Stimulated activated CD8-positive, alpha-beta memory T cell treated with anti-CD3 and anti-CD28 coated beads, Interleukin-7, amount 100 ng/mL, for 48 hours (primary cell): Measurements from ENCODE around the gene BCL3.

Experiments used
- DNase-seq, 2 donors: peaks; one replicate each; pipeline ENCODE4 v3.0.0-alpha.2; 2020; ENCODE audit warnings: low read depth in 1 of 2; ENCODE audit errors: extremely low read depth in 1 of 2

BCL3 gene

DNA sequence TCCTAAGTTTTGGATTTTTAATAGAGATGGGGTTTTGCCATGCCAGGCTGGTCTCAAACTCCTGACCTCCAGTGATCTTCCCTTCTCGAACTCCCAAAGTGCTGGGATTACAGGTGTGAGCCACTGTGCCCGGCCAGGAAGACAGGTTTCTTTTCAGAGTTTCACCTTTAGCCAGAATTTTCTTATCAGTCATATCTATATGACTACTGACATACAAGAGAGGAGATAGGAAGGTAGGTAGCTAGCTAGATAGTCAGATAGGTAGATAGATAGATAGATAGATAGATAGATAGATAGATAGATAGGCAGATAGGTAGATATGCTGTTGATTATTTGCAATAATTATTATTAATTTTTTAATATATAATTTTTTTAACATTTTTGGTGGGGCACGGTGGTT lies 36.8 kb downstream of the BCL3 start:
- no peak for DNase-seq

- DNase-seq: no peak
Measured at GRCh38 chr19:44785993-44786392, 37.5 kb downstream of the BCL3 start.

- no peak for DNase-seq
Measured at GRCh38 chr19:44788971-44789370, 40.5 kb downstream of the BCL3 start.

DNA sequence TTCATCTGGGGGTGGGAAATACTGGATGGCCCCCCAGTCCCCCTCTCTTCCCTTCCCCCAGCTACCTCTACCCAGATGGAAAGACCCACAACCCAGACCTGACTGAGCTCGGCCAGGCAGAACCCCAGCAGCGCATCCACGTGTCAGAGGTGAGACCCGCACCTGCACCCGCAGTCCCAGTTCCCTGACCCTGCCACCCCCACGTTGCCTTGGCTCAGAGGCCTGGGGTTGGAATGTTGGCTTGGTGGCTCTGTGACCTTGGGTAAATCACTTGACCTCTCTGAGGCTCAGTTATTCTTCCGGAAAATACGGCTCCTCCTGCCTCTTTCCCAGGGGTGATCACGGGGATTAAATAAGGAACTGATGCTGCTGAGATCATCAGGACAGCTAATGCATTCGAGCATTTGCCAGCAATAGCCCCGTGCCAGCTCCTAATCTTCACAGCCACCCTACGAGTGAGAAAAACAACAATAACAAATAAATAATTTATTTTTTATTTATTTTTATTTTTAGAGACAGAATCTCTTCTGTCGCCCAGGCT lies 41.5 kb downstream of the BCL3 start:
- no peak for DNase-seq

DNA sequence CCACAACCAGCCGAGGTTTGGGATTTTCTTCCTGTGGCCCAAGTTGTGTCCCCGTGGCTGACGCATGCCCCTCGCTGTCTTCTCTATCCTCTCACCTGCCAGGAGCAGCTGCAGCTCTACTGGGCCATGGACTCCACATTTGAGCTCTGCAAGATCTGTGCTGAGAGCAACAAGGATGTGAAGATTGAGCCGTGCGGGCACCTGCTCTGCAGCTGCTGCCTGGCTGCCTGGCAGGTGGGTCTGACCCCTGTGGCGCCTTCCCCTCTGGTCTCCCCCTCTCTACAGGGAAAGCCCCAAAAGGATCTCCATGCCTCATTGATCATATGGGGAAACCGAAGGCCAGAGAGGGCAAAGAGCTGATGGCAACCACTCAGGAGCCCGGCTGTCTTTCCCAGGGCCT lies 43.8 kb downstream of the BCL3 start:
- DNase-seq: no peak

GRCh38 chr19:44794610-44795009 lies 46.1 kb downstream of the BCL3 start:
- DNase-seq: no peak

DNA sequence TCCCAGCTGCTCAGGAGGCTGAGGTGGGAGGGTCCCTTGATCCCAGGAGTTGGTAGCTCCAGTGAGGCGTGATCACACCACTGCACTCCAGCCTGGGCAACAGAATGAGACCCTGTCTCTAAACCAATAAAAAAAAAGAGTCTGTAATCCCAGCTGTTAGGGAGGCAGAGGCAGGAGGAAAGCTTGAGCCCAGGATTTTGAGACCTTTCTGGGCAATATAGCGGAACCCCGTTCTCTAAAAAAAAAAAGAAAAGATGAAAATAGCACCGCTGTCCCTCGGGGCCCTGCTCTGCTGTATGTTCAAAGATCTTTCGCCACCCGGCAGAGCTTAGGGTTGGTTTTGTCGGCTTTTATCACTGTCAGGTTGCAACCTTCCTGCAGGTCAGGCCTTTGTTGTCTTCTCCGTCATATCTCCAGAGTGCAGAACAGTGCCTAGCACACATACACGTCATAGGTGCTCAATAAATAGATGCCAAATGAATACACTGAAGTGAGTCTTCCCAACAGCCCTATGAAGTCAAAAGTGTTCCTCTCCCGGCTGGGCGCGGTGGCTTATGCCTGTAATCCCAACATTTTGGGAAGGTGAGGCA lies 47.0 kb downstream of the BCL3 start:
- DNase-seq: no peak

DNA sequence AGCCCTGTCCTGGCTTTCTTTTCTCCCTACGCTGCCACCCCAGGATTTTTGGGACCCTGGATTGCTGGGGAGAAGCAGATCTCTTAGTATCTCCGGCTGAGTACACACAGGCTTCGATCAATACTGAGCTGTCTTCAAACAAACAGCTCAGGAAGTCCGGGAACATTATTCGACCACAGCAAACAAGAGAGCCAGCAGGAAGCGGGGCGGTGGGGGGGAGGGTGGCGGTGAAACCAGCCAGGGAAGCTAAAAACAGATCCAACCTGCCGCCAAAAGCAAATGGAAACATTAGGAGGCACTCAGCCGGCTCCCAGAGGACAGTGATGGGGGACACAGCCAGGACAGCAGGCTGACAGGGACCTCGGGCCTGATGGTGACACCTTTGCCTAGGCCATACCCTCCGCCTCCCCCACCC lies 48.2 kb downstream of the BCL3 start:
- DNase-seq: no peak

DNA sequence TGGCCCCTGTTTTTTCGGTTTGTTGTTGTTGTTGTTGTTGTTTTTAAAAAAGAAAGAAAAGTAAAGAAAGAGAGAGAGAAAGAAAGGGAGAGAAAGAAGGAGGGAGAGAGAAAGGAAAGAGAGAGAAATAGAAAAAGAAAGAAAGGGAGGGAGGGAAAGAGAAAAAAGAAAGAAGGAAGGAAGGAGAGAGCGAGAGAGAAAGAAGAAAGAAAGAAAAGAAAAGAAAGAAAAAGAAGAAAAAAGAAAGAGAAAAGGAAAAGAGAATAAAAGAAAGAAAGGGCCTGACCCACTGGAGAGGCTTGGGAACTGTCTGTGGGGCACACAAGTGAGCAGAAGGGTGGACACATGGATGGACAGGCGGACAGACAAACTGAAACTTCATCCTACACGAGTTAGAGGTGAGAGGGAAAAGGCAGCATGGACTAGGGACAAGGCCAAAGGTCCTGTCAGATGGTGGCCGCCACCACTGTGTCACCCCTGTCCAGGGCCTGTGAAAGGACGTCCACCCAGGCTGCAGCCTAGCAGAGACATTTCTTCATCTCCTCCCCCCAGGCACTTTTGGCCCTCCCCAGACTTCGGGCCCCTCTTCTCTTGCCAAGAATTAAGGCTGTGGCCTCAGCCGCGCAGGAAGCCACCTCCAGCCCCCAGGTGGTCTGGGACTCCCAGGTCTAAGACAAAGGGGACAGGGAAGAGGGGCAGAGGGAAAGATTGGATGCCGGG lies 51.3 kb downstream of the BCL3 start:
- DNase-seq: no peak

DNA sequence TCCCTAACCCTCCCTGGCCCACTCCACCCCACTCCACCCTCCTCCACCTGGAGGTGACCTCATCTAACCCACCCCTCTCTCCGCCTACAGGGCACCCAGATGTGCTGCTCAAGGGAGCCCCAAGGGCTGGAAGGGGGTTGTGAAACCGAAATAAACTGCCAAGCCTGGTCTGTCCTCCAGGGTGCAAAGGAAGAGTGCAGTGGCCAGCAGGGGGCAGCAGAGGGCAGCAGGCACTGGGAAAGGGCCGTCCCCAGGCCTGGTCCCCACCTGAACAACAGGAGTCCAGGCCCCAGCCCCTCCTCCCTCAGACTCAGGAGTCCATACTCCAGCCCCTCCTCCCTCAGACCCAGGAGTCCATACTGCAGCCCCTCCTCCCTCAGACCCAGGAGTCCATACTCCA lies 52.0 kb downstream of the BCL3 start:
- DNase-seq: peak; percentile 61 to 73

DNA sequence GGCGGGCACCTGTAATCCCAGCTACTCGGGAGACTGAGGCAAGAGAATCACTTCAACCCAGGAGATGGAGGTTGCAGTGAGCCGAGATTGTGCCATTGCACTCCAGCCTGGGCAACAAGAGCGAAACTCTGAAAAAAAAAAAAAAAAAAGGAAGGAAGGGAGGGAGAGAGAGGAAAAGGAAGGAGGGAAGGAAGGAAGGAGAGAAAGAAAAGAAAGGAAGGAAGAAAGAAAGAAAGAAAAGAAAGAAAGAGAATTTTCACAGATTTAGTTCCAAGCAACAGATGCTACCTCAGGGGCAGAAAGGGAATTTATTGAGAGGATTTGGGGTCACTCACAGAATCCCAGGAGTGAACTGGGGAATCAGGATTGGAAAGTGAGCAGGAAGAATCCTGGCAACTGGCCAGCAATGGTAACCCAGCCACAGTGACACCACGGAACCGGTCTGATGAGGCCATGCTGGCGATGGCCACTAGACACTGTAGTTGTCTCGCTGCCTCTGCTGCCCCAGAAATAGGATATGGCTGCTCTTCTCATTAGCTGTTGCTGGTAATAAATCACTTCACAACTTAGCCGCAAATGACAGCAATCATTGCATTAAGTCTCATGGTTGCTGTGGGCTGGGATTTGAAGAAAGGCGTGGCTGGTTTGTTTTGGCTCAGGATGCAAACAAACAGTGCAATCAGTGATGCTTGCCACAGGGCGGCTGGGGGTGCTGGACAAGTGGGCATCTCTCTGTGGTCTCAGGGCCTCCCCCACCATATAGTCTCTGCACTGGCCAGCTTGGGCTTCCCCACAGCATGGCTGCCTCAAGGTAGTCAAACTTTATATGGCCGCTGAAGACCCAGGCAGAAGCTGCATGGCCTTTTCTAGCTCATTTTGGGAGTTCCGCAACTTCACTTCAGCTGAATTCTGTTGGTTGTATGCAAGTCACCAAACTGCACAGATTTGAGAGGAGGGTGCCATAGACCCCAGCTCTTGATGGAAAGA lies 55.2 kb downstream of the BCL3 start:
- no peak for DNase-seq

DNA sequence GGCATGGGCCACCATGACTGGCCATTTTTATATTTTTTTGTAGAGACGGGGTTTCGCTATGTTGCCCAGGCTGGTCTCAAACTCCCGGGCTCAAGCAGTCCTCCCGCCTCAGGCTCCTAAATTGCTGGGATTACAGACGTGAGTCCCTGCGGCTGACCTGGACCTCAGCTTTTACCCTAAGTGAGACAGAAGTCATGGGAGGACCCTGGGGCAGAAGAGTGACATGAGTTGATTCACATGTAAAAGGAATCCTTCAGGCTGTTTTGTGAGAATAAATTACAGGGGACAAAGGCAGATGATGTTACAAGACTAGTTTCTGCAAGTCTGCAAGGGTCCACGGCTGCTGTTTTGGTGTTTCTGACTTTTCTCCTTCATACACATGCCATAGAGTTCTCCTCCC lies 57.8 kb downstream of the BCL3 start:
- DNase-seq: no peak

- DNase-seq: no peak
Measured at GRCh38 chr19:44807162-44807561, 58.7 kb downstream of the BCL3 start.

- no peak for DNase-seq
Measured at GRCh38 chr19:44807652-44808462, 59.3 kb downstream of the BCL3 start.

- no peak for DNase-seq
Measured at GRCh38 chr19:44808463-44809371, 60.2 kb downstream of the BCL3 start, which contains the start of gene BCAM. Gene BCAM, plus strand, starts transcription at chr19:44809103. Its CDS starts 22 bp downstream, at chr19:44809125.
